ENCODE data around the gene PLCB1. TPM values are rescaled to one million over a fixed set of nuclear protein-coding genes. Genes with fewer than 3 reads are reported as not detected.

The PLCB1 gene
- total and polyA plus RNA-seq, 2 experiments from 2014 or later, result 8.0 to 17.6 TPM

DNA sequence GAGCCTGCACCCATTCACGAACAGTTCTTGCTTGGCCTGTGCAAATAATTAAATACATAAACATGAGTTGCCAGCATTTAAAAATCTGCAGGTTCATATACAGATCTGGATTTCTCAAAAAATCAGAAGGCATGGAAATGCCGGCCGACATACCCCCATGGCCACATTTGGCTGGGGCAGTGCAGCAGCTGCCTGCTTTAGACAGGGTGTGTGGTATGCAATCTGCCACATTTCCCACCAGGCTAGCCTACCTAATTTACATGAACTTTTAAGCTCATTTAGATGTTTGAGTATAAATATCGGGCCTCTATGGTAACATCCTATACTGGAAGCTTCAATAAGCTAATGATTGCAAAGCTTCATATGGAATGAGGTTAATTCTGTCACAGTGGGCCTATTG, 31.5 kb downstream of the PLCB1 start:
- peaks cover 15% of the 10 kb centered on the region for H3K4me1 ChIP-seq (ENCODE audit: low read depth)
- no peak overlapping the region for H3K27ac ChIP-seq
- H3K4me3 ChIP-seq, result no peak overlapping the region
- no peaks in the 10 kb centered on the region for H3K27me3 ChIP-seq
- DNase-seq (ENCODE audit: low read depth in 1 of 2, low spot score in 1 of 2), result no peak
- TF ChIP-seq CTCF (IDR thresholded peaks at IDR 0.05; ENCODE audit: low read depth, low read length), result no peak
- no peaks in the 10 kb centered on the region for H3K9me3 ChIP-seq (ENCODE audit: low read depth)
- H3K36me3 ChIP-seq, result no peaks in the 10 kb centered on the region

DNA sequence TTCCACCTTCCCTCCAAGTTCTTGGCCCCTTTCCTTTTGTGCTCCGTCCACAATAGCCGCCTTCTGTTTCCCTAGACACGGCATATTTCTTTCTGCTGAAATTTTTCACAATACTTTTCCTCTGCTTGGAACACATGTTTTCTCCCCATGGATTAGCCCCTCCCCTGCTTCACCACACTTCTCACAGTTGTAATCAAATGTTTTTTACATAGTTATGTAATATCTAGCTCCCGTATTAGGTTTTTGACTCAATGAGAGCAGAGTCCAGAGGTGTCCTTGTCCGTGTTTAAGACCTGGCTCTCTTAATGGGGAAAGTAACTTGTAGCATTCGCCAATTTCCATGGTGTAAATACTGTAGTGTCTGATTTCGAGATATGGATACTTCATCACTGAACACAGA, 34.7 kb downstream of the PLCB1 start:
- TF ChIP-seq CTCF (IDR thresholded peaks at IDR 0.05; ENCODE audit: low read depth, low read length), result no peak
- DNase-seq (ENCODE audit: low read depth in 1 of 2, low spot score in 1 of 2), result no peak
- Histone ChIP-seq H3K36me3 (no peaks in the 10 kb centered on the region), H3K27ac (no peak overlapping the region), H3K27me3 (no peaks in the 10 kb centered on the region), H3K9me3 (ENCODE audit: low read depth) (no peaks in the 10 kb centered on the region), H3K4me3 (no peak overlapping the region), H3K4me1 (ENCODE audit: low read depth) (peaks cover 8% of the 10 kb centered on the region)

DNA sequence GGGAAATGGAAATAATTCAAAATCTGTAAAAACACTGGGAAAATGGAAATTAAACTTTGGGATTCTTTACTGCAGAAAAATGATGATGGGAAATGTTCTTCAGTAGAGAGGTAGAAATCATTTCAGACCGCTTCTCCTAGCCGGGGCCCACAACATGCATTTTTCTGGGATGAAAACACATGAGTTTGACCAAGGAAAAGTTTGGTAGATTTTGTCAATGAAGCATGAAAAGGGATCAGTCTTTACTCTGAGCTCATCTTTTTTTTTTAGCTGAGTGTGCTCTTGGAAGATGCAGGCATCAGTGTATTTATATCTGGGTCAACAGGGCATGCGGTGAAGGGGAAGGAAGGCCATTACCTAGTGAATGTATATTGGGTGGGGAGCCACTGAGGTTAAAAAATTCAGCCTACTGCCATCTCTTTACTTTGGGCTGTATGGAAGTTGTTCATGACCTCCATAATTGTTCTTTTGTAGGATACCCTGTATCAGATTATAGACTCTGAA, 36.8 kb downstream of the PLCB1 start:
- no peaks in the 10 kb centered on the region for H3K4me1 ChIP-seq (ENCODE audit: low read depth)
- H3K9me3 ChIP-seq (ENCODE audit: low read depth), result no peaks in the 10 kb centered on the region
- no peaks in the 10 kb centered on the region for H3K36me3 ChIP-seq
- H3K4me3 ChIP-seq, result no peak overlapping the region
- H3K27ac ChIP-seq, result no peak overlapping the region
- TF ChIP-seq CTCF (IDR thresholded peaks at IDR 0.05; ENCODE audit: low read depth, low read length), result no peak
- DNase-seq (ENCODE audit: low read depth in 1 of 2, low spot score in 1 of 2), result no peak
- H3K27me3 ChIP-seq, result no peaks in the 10 kb centered on the region

DNA sequence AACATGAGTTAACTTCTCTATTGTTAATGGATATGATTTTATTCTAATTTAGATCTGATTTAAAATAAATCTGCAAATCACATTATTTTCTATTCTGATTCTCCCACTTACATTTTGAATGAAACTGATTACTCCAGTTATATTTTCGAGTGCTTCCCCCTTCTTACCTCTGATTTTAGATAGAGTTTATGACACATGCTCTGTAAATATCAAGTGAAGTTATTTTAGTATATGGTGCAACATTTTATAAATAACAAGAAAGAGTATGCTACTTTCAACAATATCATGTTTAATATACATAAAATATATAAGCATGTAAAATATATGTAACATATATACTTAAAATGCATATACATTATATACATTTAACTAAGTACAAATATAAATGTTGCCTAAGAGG, 38.9 kb downstream of the PLCB1 start:
- DNase-seq (ENCODE audit: low read depth in 1 of 2, low spot score in 1 of 2), result no peak
- Histone ChIP-seq H3K4me1 (ENCODE audit: low read depth) (no peaks in the 10 kb centered on the region), H3K27ac (no peak overlapping the region), H3K9me3 (ENCODE audit: low read depth) (no peaks in the 10 kb centered on the region), H3K36me3 (no peaks in the 10 kb centered on the region), H3K27me3 (no peaks in the 10 kb centered on the region), H3K4me3 (no peak overlapping the region)
- TF ChIP-seq CTCF (IDR thresholded peaks at IDR 0.05; ENCODE audit: low read depth, low read length), result no peak

GRCh38 chr20:8172191-8172590, 40.1 kb downstream of the PLCB1 start:
- Histone ChIP-seq H3K27ac (no peak overlapping the region), H3K36me3 (no peaks in the 10 kb centered on the region), H3K4me3 (no peak overlapping the region), H3K4me1 (ENCODE audit: low read depth) (no peaks in the 10 kb centered on the region), H3K27me3 (no peaks in the 10 kb centered on the region), H3K9me3 (ENCODE audit: low read depth) (no peaks in the 10 kb centered on the region)
- no peak for TF ChIP-seq CTCF (IDR thresholded peaks at IDR 0.05; ENCODE audit: low read depth, low read length)
- DNase-seq (ENCODE audit: low read depth in 1 of 2, low spot score in 1 of 2), result no peak
